ENCODE results near the gene GDPD3.

GRCh38 chr16:30094541-30095165 is 18.7 kb downstream of the GDPD3 start:
- no peak for TF ChIP-seq CTCF (IDR thresholded peaks at IDR 0.05)
- TF ChIP-seq POLR2A (IDR thresholded peaks at IDR 0.05) = no peak
